Measurements from ENCODE around the gene SNCG.

SNCG gene

GRCh38 chr10:86959737-86960002 lies 1.3 kb downstream of the SNCG start:
- TF ChIP-seq TAF1 (IDR thresholded peaks at IDR 0.05; ENCODE audit: borderline replicate concordance, insufficient read depth, low read length) (no peak), REST (IDR thresholded peaks at IDR 0.05; ENCODE audit: insufficient read depth in 1 of 2, low read depth in 2 of 2, low read length in 2 of 2) (no peak), FOXP2 (optimal IDR thresholded peaks at IDR 0.05; ENCODE audit: borderline replicate concordance, extremely low read depth, extremely low read length, insufficient read depth) (no peak), SIN3A (IDR thresholded peaks at IDR 0.05; ENCODE audit: borderline replicate concordance, insufficient read depth, low read length) (no peak), POLR2AphosphoS5 (IDR thresholded peaks at IDR 0.05; ENCODE audit: low read depth, low read length) (no peak)

- TF ChIP-seq SIN3A (IDR thresholded peaks at IDR 0.05; ENCODE audit: borderline replicate concordance, insufficient read depth, low read length) (no peak), REST (IDR thresholded peaks at IDR 0.05; ENCODE audit: insufficient read depth in 1 of 2, low read depth in 2 of 2, low read length in 2 of 2) (no peak), POLR2AphosphoS5 (IDR thresholded peaks at IDR 0.05; ENCODE audit: low read depth, low read length) (no peak), FOXP2 (optimal IDR thresholded peaks at IDR 0.05; ENCODE audit: borderline replicate concordance, extremely low read depth, extremely low read length, insufficient read depth) (no peak), TAF1 (IDR thresholded peaks at IDR 0.05; ENCODE audit: borderline replicate concordance, insufficient read depth, low read length) (no peak)
Measured at GRCh38 chr10:86960003-86960862, 1.8 kb downstream of the SNCG start.

- TF ChIP-seq REST (IDR thresholded peaks at IDR 0.05; ENCODE audit: insufficient read depth in 1 of 2, low read depth in 2 of 2, low read length in 2 of 2): no peak
- no peak for TF ChIP-seq TAF1 (IDR thresholded peaks at IDR 0.05; ENCODE audit: borderline replicate concordance, insufficient read depth, low read length)
- no peak for TF ChIP-seq POLR2AphosphoS5 (IDR thresholded peaks at IDR 0.05; ENCODE audit: low read depth, low read length)
- no peak for TF ChIP-seq FOXP2 (optimal IDR thresholded peaks at IDR 0.05; ENCODE audit: borderline replicate concordance, extremely low read depth, extremely low read length, insufficient read depth)
- no peak for TF ChIP-seq SIN3A (IDR thresholded peaks at IDR 0.05; ENCODE audit: borderline replicate concordance, insufficient read depth, low read length)
Measured at GRCh38 chr10:86960863-86961434, 2.5 kb downstream of the SNCG start.

GRCh38 chr10:86961481-86962091 lies 3.2 kb downstream of the SNCG start:
- TF ChIP-seq REST (IDR thresholded peaks at IDR 0.05; ENCODE audit: insufficient read depth in 1 of 2, low read depth in 2 of 2, low read length in 2 of 2): no peak
- no peak for TF ChIP-seq TAF1 (IDR thresholded peaks at IDR 0.05; ENCODE audit: borderline replicate concordance, insufficient read depth, low read length)
- TF ChIP-seq SIN3A (IDR thresholded peaks at IDR 0.05; ENCODE audit: borderline replicate concordance, insufficient read depth, low read length): no peak
- no peak for TF ChIP-seq POLR2AphosphoS5 (IDR thresholded peaks at IDR 0.05; ENCODE audit: low read depth, low read length)
- TF ChIP-seq FOXP2 (optimal IDR thresholded peaks at IDR 0.05; ENCODE audit: borderline replicate concordance, extremely low read depth, extremely low read length, insufficient read depth): no peak

Measured in PFSK-1 (cell line).